ENCODE data around the gene EFHC1.

The EFHC1 gene

GRCh38 chr6:52566853-52567279 lies 146.7 kb downstream of the EFHC1 start:
- H3K9ac ChIP-seq (ENCODE audit: low read length) = no peak overlapping the region
- no peaks in the 10 kb centered on the region for H3K9me2 ChIP-seq (replicated peaks; ENCODE audit: insufficient read depth, low read length)
- no peaks in the 10 kb centered on the region for H4K20me1 ChIP-seq (ENCODE audit: low read depth, low read length)
- no peak overlapping the region for H2AFZ ChIP-seq (ENCODE audit: low read depth, low read length, severe bottlenecking)
- no peaks in the 10 kb centered on the region for H3K79me2 ChIP-seq (ENCODE audit: insufficient read depth, low read length)
- no peaks in the 10 kb centered on the region for H3K9me3 ChIP-seq (ENCODE audit: insufficient read depth, low read length)
- H3K36me3 ChIP-seq (ENCODE audit: low read length) = no peaks in the 10 kb centered on the region
- H3K4me3 ChIP-seq (ENCODE audit: insufficient read depth, low read length, poor library complexity, severe bottlenecking) = no peak overlapping the region
- H3K27me3 ChIP-seq (ENCODE audit: low read length) = no peaks in the 10 kb centered on the region
- no peaks in the 10 kb centered on the region for H3F3A ChIP-seq (ENCODE audit: insufficient read depth)
- TF ChIP-seq EZH2phosphoT487 (conservative IDR thresholded peaks at IDR 0.05; ENCODE audit: low read length) (no peak), CTCF (IDR thresholded peaks at IDR 0.05; ENCODE audit: insufficient read depth, low read length, poor library complexity, severe bottlenecking) (no peak)
- no peak overlapping the region for H3K4me2 ChIP-seq (ENCODE audit: low read depth, low read length, poor library complexity, severe bottlenecking)
- H3K27ac ChIP-seq (ENCODE audit: low read depth, low read length) = no peak overlapping the region

GRCh38 chr6:52568320-52568719 lies 148.2 kb downstream of the EFHC1 start:
- Histone ChIP-seq H3K9me2 (replicated peaks; ENCODE audit: insufficient read depth, low read length) (no peaks in the 10 kb centered on the region), H3K27ac (ENCODE audit: low read depth, low read length) (no peak overlapping the region), H3K4me3 (ENCODE audit: insufficient read depth, low read length, poor library complexity, severe bottlenecking) (no peak overlapping the region), H3F3A (ENCODE audit: insufficient read depth) (no peaks in the 10 kb centered on the region), H4K20me1 (ENCODE audit: low read depth, low read length) (no peaks in the 10 kb centered on the region), H3K4me2 (ENCODE audit: low read depth, low read length, poor library complexity, severe bottlenecking) (no peak overlapping the region), H3K79me2 (ENCODE audit: insufficient read depth, low read length) (no peaks in the 10 kb centered on the region), H3K27me3 (ENCODE audit: low read length) (no peaks in the 10 kb centered on the region), H3K36me3 (ENCODE audit: low read length) (no peaks in the 10 kb centered on the region), H2AFZ (ENCODE audit: low read depth, low read length, severe bottlenecking) (no peak overlapping the region), H3K9ac (ENCODE audit: low read length) (no peak overlapping the region), H3K9me3 (ENCODE audit: insufficient read depth, low read length) (no peaks in the 10 kb centered on the region)
- no peak for TF ChIP-seq CTCF (IDR thresholded peaks at IDR 0.05; ENCODE audit: insufficient read depth, low read length, poor library complexity, severe bottlenecking)
- TF ChIP-seq EZH2phosphoT487 (conservative IDR thresholded peaks at IDR 0.05; ENCODE audit: low read length) = no peak

- no peak overlapping the region for H2AFZ ChIP-seq (ENCODE audit: low read depth, low read length, severe bottlenecking)
- TF ChIP-seq EZH2phosphoT487 (conservative IDR thresholded peaks at IDR 0.05; ENCODE audit: low read length) = no peak
- TF ChIP-seq CTCF (IDR thresholded peaks at IDR 0.05; ENCODE audit: insufficient read depth, low read length, poor library complexity, severe bottlenecking) = no peak
- H3K4me2 ChIP-seq (ENCODE audit: low read depth, low read length, poor library complexity, severe bottlenecking) = no peak overlapping the region
- H4K20me1 ChIP-seq (ENCODE audit: low read depth, low read length) = no peaks in the 10 kb centered on the region
- no peaks in the 10 kb centered on the region for H3K36me3 ChIP-seq (ENCODE audit: low read length)
- H3K9me2 ChIP-seq (replicated peaks; ENCODE audit: insufficient read depth, low read length) = no peaks in the 10 kb centered on the region
- H3K27ac ChIP-seq (ENCODE audit: low read depth, low read length) = no peak overlapping the region
- H3K4me3 ChIP-seq (ENCODE audit: insufficient read depth, low read length, poor library complexity, severe bottlenecking) = no peak overlapping the region
- no peaks in the 10 kb centered on the region for H3K9me3 ChIP-seq (ENCODE audit: insufficient read depth, low read length)
- H3F3A ChIP-seq (ENCODE audit: insufficient read depth) = no peaks in the 10 kb centered on the region
- H3K79me2 ChIP-seq (ENCODE audit: insufficient read depth, low read length) = no peaks in the 10 kb centered on the region
- H3K27me3 ChIP-seq (ENCODE audit: low read length) = no peaks in the 10 kb centered on the region
- H3K9ac ChIP-seq (ENCODE audit: low read length) = no peak overlapping the region
Measured at GRCh38 chr6:52570291-52570700, 150.2 kb downstream of the EFHC1 start.
